Gastroesophageal sphincter (tissue), 4 donors: ENCODE results near the gene ROBO1. TPM values are rescaled to one million over a fixed set of nuclear protein-coding genes. Genes with fewer than 3 reads are reported as not detected.

Experiments
- ATAC-seq: fragments of 150-250 bp; one replicate; pipeline ENCODE4 v1.9.1; 2016; ENCODE audit warnings: mild to moderate bottlenecking, moderate library complexity
- H3K27ac ChIP-seq, 4 donors: fragments of 200-600 bp; sonication (generic) in 3 of 4; 1 replicate in 3 of 4; 2 replicates in 1 of 4; pipeline ENCODE4 v1.5.1; 2016 to 2019
- H3K27me3 ChIP-seq: fragments of 200-600 bp; sonication (generic); one replicate; pipeline ENCODE4 v1.5.1; 2019
- H3K36me3 ChIP-seq, 2 donors: fragments of 200-600 bp; sonication (generic); one replicate each; pipeline ENCODE4 v1.5.1; 2019; ENCODE audit warnings: control low read depth in 1 of 2
- H3K4me1 ChIP-seq, 3 donors: fragments of 200-600 bp; sonication (generic); 1 replicate in 2 of 3; 2 replicates in 1 of 3; pipeline ENCODE4 v1.5.1; 2016 to 2019; ENCODE audit warnings: control low read depth in 2 of 3
- H3K4me3 ChIP-seq, 2 donors: fragments of 200-600 bp; sonication (generic); one replicate each; pipeline ENCODE4 v1.5.1; 2019; ENCODE audit warnings: mild to moderate bottlenecking in 1 of 2, moderate library complexity in 1 of 2
- H3K9me3 ChIP-seq, 3 donors: fragments of 200-600 bp; sonication (generic); one replicate each; pipeline ENCODE4 v1.5.1; 2017 to 2019; ENCODE audit warnings: control low read depth in 2 of 3
- EP300 ChIP-seq: sonication (generic); formaldehyde crosslinking; IDR thresholded peaks from one replicate; pipeline ENCODE4 v1.6.1; 2017; ENCODE audit warnings: antibody characterized with exemption, mild to moderate bottlenecking
- POLR2A ChIP-seq, 2 donors: fragments of 450-650 bp; IDR thresholded peaks; one replicate each; pipeline ENCODE4 v1.6.1; 2017; ENCODE audit warnings: antibody characterized with exemption in 2 of 2, mild to moderate bottlenecking in 2 of 2, moderate library complexity in 1 of 2
- POLR2AphosphoS5 ChIP-seq: sonication (generic); formaldehyde crosslinking; IDR thresholded peaks from one replicate; pipeline ENCODE4 v1.6.1; 2017; ENCODE audit warnings: antibody characterized with exemption
- WGBS, 2 donors: methylation state at CpG; one replicate each; pipeline ENCODE4 v1.1.5; 2018; ENCODE audit warnings: low coverage in 1 of 2; 5-methylcytosine and 5-hydroxymethylcytosine counted together
- total RNA-seq, 4 donors: library from RNA; depleted of rRNA; stranded (reverse); fragments of >200 nt; gene quantifications; one replicate each; pipeline ENCODE4 v1.1.0, GENCODE V29; 2016
- TF ChIP-seq, protein P1 (sequence below), 4 experiments: fragments of 200-600 bp in 2 of 4; fragments of 450-650 bp in 2 of 4; sonication (generic) in 1 of 4; IDR thresholded peaks; one replicate each; pipeline ENCODE4 v1.5.1; 2017 to 2019; ENCODE audit warnings: antibody characterized with exemption in 4 of 4, mild to moderate bottlenecking in 2 of 4, moderate library complexity in 2 of 4

Gene ROBO1
- total RNA-seq, 4 donors from 2014 or later: 9.7 to 15.3 (median 12.9) TPM

DNA sequence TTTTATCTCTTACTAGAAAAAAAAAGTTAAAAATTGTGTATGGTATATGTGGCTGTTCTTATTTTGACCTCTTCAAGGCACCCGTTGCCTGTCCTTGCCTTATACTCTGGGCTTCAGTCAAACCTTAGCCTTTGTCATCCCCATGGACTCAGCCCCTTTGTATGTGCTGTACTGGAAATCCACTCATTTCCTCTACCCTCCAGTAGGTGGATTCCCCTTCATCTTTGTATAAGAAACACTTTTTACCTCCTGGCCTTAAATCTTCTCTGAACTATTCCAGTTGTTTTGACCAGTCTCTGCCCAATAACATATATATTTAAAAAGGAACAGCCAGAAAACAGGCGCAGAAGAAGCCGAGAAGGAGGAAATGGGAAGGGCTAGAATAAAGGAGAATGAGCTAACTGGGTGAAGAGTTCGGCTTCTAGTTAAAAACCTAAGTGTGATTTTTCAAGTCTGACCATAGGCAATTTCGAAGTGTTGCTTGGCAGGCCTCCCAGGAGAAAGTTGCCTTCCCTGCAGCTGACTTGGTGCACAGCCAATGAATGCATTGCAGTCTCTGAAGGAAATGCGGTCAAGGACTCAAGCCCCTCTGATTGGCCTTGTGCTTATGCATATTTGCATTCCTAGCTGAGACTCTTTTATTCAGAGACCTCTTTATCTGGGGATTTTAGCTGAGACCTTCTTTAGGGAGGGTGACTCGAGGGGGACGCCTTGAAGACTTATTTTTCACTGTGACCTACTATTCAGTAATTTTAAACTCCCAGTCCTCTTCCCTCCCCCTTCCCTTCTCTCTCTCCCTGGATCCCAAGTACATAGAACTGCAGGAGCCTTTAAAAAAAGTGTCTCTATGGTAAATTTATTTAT, 277.4 kb downstream of the ROBO1 start:
- H3K4me1 ChIP-seq: peaks cover 0 to 9% (median 0%) of the 10 kb centered on the region in 3 donors
- 17 to 23% methylated on average over 7 to 8 of the region's 8 CpGs for WGBS, 2 donors
- H3K4me3 ChIP-seq: no peak overlapping the region
- no peak overlapping the region for H3K27ac ChIP-seq
- no peaks in the 10 kb centered on the region for H3K27me3 ChIP-seq
- H3K36me3 ChIP-seq: no peaks in the 10 kb centered on the region
- TF ChIP-seq, protein P1, sequence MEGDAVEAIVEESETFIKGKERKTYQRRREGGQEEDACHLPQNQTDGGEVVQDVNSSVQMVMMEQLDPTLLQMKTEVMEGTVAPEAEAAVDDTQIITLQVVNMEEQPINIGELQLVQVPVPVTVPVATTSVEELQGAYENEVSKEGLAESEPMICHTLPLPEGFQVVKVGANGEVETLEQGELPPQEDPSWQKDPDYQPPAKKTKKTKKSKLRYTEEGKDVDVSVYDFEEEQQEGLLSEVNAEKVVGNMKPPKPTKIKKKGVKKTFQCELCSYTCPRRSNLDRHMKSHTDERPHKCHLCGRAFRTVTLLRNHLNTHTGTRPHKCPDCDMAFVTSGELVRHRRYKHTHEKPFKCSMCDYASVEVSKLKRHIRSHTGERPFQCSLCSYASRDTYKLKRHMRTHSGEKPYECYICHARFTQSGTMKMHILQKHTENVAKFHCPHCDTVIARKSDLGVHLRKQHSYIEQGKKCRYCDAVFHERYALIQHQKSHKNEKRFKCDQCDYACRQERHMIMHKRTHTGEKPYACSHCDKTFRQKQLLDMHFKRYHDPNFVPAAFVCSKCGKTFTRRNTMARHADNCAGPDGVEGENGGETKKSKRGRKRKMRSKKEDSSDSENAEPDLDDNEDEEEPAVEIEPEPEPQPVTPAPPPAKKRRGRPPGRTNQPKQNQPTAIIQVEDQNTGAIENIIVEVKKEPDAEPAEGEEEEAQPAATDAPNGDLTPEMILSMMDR (IDR thresholded peaks at IDR 0.05): no peak
- TF ChIP-seq POLR2A (IDR thresholded peaks at IDR 0.05): no peak
- no peak for TF ChIP-seq POLR2AphosphoS5
- no peak for TF ChIP-seq EP300
- no peak for ATAC-seq
- H3K9me3 ChIP-seq: no peaks in the 10 kb centered on the region

DNA sequence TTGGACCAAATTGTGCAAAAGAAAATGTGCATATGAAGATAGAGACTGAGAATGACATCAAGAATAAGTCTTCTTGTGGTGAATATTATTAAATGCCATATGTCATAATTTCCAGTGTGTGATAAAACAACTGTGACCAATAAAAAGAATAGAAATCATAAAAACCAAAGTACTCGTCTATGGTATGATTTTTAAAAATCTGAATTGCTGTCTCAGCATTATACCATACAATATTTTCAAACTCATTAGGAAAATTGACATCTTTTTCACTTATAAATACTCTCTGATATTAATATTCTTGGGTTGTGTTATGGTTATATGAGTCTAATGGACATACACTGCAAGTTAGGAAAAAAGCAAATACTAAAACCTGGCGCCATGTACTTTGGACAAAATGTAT, 279.4 kb downstream of the ROBO1 start:
- TF ChIP-seq, protein P1 (IDR thresholded peaks at IDR 0.05): no peak
- TF ChIP-seq POLR2AphosphoS5: no peak
- 89 to 92% methylated on average over 2 of the region's 2 CpGs for WGBS, 2 donors

DNA sequence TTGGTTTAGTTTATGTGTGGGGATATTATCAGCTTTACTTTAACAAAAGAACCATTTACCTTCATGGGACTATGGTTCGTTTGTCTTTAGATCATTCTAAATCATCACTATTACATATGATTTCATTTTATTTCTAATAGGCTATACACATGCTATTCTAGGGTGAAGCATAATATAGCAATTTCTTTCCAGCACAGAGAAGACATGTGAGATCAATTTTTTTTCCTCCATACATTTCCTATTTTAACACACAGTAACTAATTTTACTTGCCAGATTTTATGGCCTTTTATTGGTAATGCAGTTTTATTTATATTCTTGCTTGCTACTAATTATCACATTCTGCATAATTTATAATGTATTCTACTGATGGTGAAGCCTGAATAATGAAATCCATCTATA, 287.1 kb downstream of the ROBO1 start:
- ATAC-seq: no peak
- Histone ChIP-seq H3K4me3 (no peak overlapping the region), H3K4me1 (no peaks in the 10 kb centered on the region), H3K27me3 (no peaks in the 10 kb centered on the region), H3K27ac (no peak overlapping the region), H3K36me3 (no peaks in the 10 kb centered on the region), H3K9me3 (no peaks in the 10 kb centered on the region)
- WGBS, 2 donors: 61 to 64% methylated on average over 1 of the region's 1 CpG
- TF ChIP-seq POLR2A (IDR thresholded peaks at IDR 0.05): no peak
- TF ChIP-seq, protein P1 (IDR thresholded peaks at IDR 0.05): no peak
- TF ChIP-seq EP300: no peak
- no peak for TF ChIP-seq POLR2AphosphoS5

More for the DNA sequence above, 279.4 kb downstream of the ROBO1 start:
- peaks cover 0 to 9% (median 0%) of the 10 kb centered on the region in 3 donors for H3K4me1 ChIP-seq
- no peaks in the 10 kb centered on the region for H3K36me3 ChIP-seq
- H3K27me3 ChIP-seq: no peaks in the 10 kb centered on the region
- H3K9me3 ChIP-seq: no peaks in the 10 kb centered on the region
- H3K4me3 ChIP-seq: no peak overlapping the region
- no peak overlapping the region for H3K27ac ChIP-seq
- ATAC-seq: no peak

DNA sequence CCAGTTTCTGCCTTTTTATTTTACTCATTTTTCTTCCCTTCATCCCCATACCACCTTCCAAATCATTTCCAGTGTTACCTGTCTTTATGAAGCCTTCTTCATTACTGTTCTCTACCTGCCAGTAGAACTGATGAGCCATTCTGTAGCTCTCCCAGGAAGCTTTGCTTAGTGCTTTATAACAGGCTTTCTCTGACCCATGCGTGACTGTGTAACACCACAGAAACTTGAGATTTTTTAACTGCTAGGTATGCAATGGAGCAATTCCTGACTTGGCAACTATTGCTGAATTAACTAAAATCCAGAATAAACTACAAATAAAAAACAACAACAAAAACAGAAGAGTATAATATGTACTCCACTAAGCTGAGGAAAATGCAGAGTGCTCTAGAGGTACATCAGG, 289.2 kb downstream of the ROBO1 start:
- H3K27ac ChIP-seq: no peak overlapping the region
- WGBS, 2 donors: 80% methylated on average over 1 of the region's 1 CpG; no CpG with 5 or more reads in 1 of the 2 donors
- no peak for ATAC-seq

More for the DNA sequence above, 289.2 kb downstream of the ROBO1 start:
- Histone ChIP-seq H3K36me3 (no peaks in the 10 kb centered on the region), H3K4me1 (no peaks in the 10 kb centered on the region), H3K27me3 (no peaks in the 10 kb centered on the region), H3K4me3 (no peak overlapping the region), H3K9me3 (no peaks in the 10 kb centered on the region)
- no peak for TF ChIP-seq POLR2AphosphoS5
- TF ChIP-seq, protein P1 (IDR thresholded peaks at IDR 0.05): no peak
- no peak for TF ChIP-seq POLR2A (IDR thresholded peaks at IDR 0.05)
- no peak for TF ChIP-seq EP300
